ENCODE results near the gene VSIG4.

DNA sequence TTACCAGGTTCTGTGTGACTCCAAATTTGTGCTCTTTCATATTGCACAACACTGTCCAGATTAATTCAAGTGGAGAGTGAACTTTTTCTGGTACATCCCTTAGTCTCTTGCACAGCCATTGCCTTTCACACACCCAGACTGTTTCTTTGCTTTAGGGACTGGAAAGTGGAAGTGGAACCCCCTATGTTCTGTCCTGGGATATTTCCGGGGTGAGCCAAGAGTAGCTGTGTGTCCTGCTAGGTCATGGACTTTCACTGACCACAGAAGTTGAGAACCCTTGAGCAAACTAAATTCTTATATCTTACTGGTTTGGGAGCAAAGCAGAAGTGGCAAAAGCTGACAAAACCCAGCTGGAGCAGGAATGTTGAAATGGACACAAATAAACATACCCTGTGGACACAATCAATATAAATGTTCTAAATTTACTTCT lies 10.3 kb upstream of the VSIG4 start:
- TF ChIP-seq EZH2phosphoT487 (IDR thresholded peaks at IDR 0.05; ENCODE audit: insufficient read depth, low read depth) (no peak), EZH2 (IDR thresholded peaks at IDR 0.05; ENCODE audit: insufficient read depth, poor library complexity, severe bottlenecking) (no peak)

Data from GM23248 (cell line).